Mucosa of gallbladder (tissue), 1 donor: Measurements from ENCODE around the gene CD300LG. TPM values are rescaled to one million over a fixed set of nuclear protein-coding genes. Genes with fewer than 3 reads are reported as not detected.
A peak's percentile ranks its signal among the peaks of the same experiment; 100 is the strongest.
"Not testable (repeated sequence)": the region's sequence is repeated elsewhere in the genome, so short reads cannot be mapped to it uniquely, and the experiment has no call there.

Experiments
- DNase-seq: peaks from one replicate; pipeline ENCODE4 v3.0.0-alpha.2; 2020; ENCODE audit warnings: low spot score
- total RNA-seq: library from RNA; stranded (reverse); gene quantifications from one replicate; pipeline ENCODE4 v1.2.1, GENCODE V29; 2021
- donor health status: DM: no; HTN: no; CAD: no.

The CD300LG gene
- total RNA-seq, 1 donor from 2014 or later, result 1.5 TPM

DNA sequence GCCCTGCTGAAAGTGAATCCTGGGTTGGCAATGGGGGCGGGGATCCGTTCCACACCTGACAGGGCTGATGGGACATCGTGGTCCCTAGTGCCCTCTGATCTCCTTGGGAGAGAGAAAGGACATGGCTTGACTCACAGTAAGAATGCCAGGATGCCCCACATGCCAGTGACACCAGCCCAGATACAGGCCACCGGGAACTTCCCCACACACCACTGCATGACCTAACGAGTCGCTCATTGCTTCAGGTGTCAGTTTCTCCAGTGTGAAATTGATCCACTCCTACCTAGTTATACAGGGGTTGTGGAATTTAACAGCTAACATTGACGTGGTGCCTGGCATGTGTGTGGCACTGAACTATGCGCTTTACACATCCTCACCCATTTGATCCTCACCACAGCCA is 7.5 kb downstream of the CD300LG start:
- DNase-seq, result no peak

DNA sequence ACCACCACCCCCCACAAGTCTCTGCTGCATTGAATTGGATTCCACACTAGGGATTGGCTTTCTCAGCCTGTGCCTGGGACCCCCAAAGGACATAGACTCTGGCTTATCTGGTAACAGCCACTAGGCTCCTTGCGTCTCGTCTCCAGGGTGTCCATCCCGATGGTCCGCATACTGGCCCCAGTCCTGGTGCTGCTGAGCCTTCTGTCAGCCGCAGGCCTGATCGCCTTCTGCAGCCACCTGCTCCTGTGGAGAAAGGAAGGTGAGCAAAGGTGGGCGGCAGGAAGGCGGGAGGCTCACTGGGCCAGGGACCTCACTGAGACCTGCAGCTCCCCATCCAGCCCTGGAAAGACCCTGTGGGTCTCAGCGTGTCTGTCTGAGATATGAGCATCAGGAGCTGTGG is 8.1 kb downstream of the CD300LG start:
- no peak for DNase-seq

DNA sequence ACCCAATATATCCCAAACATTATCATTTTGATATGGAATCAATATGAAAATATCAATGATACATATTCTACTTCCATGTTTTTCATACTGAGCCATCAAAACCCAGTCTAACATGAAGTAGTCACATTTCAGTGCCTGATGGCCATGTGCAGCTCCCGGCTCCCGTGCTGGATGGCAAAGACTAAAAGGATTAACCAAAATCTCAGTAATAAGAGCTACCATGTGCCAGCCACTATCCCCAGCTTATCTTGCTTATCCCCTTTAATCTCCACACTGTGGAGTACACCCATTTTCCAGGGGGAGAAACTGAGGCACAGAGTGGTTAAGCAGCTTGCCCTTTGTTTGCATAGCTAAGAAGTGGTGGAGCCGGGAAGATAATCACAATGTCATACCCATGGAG is 9.2 kb downstream of the CD300LG start:
- DNase-seq, result no peak

DNA sequence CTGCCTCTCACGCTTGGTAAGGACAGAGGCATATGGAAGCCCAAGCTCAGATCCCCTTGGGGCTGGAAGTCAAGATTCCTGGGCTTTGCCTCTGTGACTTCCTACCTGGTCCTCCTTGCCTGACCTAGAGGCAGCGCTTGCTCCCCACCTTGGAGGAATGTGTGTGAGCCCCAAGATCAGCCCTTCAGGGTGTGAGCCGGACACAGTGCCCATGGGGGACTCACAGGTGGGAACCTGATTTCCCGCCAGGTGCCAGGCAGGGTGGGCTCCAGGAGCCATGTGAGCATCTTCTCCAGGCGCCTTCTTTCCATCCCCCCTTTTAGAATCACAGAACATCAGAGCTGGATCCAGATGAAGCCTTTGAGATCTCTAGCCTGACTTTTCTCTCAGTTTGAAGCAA is 10.2 kb downstream of the CD300LG start:
- DNase-seq, result no peak

DNA sequence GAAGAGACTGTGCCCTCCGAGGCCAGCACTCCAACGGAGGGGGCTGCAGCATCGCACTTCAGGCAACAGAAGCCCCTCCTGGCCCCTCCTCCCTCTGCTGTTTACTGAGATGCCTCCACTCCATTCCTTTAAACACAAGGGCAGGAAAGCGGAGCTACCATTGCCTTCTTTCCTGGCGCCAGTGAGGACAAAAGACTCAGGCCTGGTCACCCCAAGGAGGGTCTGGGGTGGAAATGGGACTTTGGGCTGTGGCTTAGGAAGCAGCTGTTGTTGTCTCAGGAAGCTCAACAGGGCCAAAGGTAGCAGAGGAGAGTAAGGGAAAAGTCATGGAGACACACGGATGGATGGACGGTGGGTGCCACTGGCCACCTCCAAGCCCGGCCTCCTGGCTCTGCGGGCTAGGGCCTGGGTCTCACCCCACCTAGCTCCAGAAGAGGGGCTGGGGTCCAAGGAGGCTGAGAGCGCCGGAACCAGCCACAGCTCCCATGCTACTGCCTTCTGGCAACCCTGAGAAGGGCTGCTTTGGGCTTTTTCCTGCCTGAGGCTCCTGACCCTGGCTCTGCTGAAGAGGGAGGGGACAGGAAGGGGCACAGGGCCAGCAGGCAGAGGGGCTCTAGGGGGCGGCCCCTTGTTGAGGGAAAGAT is 11.1 kb downstream of the CD300LG start:
- DNase-seq, result no peak

DNA sequence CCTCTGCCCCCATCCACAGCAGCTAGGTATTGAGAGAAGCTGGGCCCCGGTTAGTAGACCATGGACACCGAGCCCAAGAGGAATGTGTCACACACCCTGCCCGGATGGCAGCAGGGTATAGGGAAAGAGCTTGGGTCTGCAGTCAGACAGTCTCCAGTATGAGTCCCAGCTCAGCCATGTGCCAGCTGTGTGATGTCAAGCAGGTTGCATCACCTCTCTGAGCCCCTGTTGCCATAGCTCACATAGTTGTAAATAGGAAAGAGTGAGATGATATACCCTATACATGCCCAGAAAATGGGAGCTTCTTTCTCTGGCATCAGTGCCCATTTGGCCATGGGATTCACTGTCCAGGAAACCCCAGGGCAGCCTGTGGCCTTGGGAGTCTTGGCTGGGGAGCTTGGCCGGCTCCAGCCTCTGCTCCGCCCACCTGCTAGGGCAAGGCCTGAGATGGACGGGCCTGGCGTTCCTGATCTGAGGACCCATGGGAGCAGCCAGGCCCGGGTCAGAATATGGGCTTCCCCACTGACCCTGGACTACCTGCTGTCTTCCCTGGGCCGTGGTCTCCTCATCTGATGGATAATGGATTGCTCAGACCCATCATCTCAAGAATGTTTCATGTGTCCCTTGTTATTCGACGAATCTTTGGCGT is 13.2 kb downstream of the CD300LG start:
- DNase-seq, result no peak

DNA sequence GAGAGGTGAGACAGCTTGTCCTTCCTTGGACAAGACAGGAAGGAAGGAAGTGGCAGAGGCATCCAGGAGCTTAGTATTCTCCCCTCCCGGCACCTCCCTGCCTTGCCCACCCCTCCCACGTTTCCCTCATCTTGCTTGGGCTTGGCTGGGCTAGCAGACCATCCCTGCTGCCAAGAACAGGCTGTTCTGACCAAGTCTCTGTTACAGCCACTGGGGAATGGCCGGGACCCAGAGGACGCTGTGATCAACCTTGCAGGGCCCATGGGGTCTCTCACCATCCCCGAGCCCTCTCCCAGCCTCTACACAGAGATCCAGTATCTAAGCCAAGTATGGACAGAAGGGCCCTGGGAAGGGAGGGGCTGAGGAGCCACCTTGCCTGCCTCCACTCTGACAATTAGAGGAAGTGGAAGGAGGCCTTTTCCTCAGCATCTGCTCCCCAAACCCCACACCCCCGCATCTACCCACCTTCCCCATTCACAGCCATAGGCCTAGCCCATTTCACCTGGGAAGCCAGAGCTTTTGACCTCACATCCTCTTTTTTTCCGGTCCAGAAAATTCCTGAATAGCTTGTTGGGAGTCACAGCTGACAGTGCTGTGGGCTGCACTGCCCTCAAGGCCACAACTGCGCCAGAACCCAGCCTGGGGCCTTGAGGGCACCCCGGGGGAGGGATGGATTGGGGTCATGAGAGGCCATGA is 14.1 kb downstream of the CD300LG start:
- no peak for DNase-seq

DNA sequence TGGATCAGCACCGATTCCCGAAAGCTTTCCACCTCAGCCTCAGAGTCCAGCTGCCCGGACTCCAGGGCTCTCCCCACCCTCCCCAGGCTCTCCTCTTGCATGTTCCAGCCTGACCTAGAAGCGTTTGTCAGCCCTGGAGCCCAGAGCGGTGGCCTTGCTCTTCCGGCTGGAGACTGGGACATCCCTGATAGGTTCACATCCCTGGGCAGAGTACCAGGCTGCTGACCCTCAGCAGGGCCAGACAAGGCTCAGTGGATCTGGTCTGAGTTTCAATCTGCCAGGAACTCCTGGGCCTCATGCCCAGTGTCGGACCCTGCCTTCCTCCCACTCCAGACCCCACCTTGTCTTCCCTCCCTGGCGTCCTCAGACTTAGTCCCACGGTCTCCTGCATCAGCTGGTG is 15.0 kb downstream of the CD300LG start:
- DNase-seq, result no peak

DNA sequence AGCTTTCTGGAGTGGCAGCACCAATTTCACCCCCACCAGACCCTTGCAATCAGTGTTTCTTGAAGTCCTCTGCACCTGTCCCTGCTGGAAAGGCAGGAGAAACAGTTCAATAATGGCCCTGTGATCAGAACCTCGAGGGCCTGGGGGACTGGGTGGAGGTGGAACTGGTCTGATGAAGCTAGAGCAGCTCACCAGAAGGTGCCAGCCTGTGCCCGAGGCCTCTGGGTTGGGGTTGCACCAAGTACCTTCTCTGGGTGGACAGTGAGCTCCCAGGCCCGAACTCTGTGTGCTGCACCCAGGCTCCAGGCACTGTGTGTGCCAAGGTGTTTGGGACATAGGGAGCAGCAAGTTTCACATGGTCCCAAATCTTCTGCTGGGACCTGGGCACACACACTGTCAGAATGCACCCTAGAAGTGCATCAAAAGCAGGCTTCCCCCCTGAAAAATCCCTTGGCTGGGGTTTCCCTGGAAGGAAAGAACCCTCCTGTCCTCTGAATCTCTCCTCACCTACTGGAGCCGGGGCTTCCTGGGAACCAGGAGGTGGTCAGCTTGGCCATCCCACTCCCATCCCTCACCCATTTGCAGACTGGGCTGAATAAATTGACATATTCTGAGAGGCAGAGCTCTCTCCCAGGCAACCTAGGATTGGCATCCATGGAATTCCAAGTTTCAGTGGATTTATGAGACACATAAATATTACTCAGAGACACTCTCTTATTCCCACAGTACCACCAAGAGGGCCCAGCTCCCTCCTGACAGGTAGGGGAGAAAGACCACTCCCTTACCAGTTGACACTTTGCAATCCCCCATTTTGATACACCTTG is 17.4 kb downstream of the CD300LG start:
- DNase-seq, result no peak

DNA sequence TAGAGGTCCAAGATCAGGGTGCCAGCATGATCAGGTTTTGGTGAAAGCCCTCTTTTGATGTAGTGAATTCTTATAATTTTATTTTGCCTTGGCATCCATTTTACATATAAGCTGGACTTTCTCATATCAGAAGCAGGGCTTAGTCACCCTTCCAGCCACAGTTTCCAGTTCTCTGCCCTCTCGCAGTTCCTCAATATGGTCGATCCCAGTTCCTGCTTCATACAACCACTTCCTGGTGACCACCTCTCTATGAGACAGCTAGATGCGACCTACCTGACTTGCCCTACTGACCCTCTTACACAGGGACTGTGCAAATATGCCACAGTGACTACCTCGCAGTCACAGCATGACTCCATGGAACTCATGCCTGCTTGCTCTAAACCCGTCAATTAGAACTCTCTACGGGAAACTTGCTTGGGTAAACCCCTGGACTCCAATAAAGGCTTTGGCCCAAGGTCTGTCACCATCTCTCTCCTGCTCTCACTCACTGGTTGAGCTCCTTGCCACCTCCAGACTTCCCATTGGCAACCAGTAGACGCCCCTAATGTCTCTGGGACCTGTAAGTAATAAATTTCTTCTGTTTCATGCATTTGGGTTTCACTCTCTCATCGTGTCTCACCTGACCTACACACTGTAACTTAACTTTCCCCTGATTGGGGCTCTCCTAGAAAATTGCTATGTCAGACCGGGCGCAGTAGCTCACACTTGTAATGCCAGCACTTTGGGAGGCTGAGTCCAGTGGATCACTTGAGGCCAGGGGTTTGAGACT is 21.4 kb downstream of the CD300LG start:
- DNase-seq, result no peak

DNA sequence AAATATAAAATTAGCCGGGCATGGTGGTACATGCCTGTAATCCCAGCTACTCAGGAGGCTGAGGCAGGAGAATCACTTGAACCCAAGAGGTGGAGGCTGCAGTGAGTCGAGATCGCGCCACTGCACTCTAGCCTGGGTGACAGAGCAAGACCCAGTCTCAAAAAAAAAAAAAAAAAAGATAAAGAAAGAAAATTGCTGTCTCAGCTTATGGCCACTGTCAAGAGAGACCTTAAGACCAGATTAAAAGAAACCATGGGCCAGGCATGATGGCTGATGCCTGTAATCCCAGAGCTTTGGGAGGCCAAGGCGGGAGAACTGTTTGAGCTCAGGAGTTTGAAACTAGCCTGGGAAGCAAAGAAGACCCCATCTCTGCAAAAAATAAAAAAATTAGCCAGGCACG is 22.1 kb downstream of the CD300LG start:
- DNase-seq, result not testable (repeated sequence)

DNA sequence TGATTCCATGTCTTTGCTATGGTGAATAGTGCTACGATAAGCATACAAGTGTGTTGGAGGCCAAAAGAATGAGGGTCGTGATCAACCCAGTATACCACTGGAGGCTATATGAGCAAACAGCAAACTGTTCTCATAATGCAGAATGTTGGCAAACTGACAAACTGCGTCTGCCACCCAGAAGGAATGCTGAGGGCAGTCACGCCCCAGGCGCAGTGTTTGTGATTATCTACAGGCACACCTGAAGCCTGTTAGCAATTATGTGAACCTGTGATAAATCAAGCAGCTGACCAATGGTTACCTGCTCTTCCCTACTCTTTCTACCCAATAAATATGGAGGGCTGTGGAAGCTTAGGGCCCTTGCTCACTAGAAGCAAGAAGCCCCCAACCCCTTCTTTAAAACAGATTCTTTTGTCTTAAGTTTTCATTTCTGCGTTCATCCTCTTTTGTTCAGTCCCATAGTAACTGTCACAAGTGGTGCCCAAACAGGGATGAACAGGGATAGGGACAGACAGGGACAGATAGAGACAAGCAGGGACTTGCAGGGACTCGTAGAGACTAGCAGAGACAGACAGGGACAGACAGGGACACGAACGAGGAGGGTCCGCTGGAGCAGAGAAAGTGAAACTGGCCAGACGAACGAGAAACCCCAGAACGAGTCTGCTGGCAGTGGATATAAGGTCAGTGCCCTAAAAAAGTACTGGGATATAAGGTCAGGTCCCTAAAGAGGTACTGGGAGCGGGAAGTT is 25.1 kb downstream of the CD300LG start:
- peak; percentile 83 for DNase-seq

DNA sequence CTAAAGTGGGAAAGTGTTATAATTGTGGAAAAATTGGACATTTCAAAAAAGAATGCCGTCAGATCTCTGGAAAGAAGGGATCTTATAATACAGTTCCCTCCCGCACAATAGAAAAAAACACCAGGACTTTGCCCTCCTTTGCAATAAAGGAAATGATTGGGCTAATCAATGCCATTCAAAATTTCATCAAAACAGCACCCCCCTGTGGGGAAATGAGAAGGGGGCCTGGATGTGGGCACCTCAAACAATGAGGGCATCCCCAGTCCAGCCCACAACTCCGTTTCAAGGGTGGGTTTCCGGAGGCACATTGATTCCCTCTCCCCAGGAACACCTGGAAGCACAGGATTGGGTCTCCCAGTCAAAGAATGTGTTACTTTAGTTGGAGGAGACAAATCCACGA is 26.1 kb downstream of the CD300LG start:
- no peak for DNase-seq

DNA sequence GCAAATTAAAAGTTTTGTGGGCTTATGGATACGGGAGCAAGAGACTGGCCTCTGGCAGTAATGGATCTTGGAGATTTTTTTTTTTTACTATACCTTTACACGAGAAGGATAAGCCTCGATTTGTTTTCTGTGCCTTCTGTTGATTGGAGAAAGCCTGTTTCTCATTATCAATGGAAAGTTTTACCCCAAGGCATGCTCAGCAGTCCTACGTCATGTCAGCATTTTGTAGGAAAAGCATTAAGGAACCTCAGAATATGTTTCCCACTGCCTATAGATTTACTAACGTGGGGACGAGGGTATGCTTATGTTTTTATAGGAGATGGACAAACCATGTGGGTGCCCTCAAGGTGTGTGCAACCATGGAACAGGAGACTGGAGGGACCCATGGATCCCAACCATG is 26.8 kb downstream of the CD300LG start:
- no peak for DNase-seq

DNA sequence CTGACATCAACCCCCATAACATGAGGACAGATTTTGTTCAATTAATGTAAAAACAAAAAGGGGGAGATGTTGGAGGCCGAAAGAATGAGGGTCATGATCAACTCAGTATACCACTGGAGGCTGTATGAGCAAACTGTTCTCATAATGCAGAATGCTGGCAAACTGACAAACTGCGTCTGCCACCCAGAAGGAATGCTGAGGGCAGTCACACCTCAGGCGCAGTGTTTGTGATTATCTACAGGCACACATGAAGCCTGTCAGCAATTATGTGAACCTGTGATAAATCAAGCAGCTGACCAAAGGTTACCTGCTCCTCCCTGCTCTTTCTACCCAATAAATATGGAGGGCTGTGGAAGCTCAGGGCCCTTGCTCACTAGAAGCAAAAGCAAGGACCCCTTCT is 27.3 kb downstream of the CD300LG start:
- peak; percentile 85 for DNase-seq

DNA sequence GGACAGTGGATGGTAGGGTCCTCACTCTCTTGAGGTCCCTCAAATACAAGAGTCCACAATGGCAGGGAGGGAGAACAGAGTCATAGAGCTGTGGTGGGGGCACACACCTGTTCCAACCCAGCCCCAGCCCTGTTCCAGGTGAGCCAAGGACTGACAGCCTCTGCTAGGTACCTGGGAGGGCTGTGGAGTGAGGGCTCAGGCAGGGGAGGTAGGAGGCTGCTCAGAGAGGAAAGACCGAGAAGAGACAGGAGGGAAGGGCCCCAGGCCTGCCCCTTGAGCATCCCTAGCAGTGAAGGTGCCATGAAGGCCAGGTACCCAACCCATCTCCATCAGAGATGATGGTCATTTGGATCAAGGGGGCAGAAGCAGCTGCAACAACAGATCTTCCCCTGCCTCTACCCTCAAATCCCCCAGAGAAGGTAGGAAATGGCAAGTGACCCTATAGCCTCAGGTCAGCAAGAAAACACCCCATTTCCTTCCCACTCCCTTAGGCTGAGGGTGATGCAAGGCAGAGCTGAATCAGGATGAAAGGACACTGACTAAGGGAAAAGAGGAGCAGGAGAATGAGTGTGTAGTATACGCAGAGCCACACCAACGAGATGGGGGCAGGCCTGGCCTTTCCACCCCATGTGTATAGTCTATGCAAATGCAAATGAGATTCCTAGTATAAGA is 28.6 kb downstream of the CD300LG start:
- no peak for DNase-seq

DNA sequence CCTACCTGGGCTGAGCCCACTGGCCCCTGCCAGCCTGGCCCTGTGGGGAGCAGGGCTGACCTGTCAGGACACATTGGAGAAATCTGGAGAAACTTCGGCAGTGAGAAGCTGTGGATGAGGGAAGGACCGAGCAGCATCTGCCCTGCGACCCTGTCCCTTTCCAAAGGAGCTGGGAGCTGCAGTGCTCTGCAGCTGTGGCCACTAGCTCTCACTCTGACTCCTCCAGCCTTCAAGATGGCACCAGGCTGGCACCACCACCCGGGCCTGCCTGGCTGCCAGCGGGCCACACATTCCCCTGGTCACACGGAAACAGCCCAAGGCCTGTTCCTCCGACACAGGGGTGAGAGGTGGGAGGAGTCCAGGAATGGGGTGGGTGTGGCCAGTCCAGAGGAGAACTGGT is 30.1 kb downstream of the CD300LG start:
- no peak for DNase-seq

DNA sequence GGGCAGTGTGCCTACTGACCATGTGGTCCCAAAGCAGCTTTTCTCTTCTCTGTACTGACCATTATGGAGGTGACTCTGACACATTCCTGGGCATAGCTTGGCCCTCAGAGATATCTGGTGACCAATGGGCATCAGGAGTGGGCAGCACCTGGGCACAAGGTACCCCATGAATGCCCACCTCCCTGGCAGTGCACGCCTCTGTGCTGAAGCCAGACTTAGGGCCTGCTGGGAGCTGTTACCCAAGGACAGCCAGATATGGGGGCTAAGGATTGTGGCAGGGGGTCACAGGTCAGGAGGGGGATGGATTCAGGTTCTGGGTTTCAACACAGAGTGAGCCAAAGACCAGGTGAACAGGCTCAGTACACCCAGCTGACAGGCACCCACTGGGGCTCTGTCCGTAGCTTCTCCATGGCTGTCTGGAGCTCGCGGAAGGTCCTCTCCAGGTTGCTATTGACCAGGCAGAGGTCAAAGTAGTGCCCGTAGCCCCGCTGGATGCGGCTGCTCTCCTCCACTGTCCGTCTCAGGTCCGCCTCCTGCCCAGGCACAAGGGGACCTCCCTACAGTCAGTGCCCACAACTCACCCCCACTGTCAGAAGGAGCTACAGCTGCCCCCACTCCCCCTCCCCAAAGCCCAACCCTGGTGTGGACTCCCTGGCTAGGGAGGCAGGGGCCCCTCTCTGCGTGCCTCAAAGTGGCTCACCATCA is 30.6 kb downstream of the CD300LG start:
- no peak for DNase-seq

DNA sequence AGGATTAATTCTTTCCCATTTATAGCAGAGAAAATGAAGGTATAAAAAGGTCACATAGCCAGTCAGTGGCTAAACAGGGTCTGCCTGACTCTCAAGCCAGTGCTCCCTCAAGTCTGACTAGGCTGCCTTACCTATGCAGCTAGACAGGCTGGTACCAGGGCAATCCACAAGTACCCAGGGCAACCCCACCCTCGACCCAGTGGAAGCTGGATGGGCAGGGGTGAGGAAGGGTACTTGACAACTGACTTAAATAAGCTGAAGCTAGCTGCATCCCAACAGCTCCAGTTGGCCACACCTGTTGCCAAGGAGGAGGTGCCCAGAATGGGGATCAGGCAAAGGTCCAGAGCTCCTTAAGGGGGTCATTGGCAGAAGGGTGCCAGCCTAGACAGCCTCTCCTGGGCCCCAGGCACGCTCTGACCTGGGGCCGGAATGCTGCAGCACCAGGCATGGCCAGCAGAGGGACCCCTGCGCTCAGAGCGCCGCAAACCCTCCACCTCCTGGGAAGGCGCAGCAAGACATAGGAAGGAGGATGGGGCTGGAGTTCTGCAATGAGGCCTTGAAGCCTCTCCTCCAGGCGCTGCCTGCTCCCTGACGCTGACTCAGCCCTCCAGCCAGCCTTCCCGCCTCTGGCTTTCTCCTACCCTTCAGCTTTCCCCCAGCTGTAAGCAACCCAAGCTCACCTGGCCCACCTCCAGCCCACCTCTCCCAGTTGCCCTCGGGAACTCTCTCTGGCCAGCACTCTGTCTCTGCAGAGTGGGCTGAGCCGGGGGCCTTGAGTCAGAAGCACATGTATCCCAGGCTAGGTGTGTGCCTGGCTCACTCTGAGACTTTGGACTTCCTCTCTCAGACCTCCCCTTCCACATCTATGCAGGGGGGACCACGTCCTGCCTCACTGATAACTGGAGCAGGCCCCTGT is 31.5 kb downstream of the CD300LG start:
- peak; percentile 77 for DNase-seq
